H1 (cell line): ENCODE data around the gene SERPINB1. TPM values are rescaled to one million over a fixed set of nuclear protein-coding genes. Genes with fewer than 3 reads are reported as not detected.
A peak's percentile ranks its signal among the peaks of the same experiment; 100 is the strongest.

Experiments
- CTCF ChIA-PET: fragments of 300-600 bp; sonication (Branson Sonifier 250); formaldehyde crosslinking; loops from one replicate; lab custom pipeline; 2021; ENCODE audit not compliant: partially characterized antibody; lab: Charles Lee
- POLR2A ChIA-PET: fragments of 300-600 bp; sonication (Branson Sonifier 250); formaldehyde crosslinking; loops from one replicate; lab custom pipeline; 2021; ENCODE audit warnings: inconsistent platforms; ENCODE audit not compliant: partially characterized antibody; lab: Charles Lee
- DNase-seq, 2 experiments: peaks; one replicate each; pipeline versions ENCODE4 v3.0.0 to v3.0.0-alpha.2; 2010 to 2022; ENCODE audit warnings: low spot score in 2 of 2, low read depth in 1 of 2, mixed read lengths in 1 of 2
- FAIRE-seq: peaks from 2 replicates; lab custom pipeline; 2011; peaks lifted over from hg19 to GRCh38; lab: Jason Lieb, UNC
- H2AFZ ChIP-seq: 2 replicates; pipeline ENCODE4 v1.8.1; 2012; ENCODE audit warnings: low read length, inconsistent platforms
- H2AK5ac ChIP-seq: 2 replicates; pipeline ENCODE4 v1.6.1; 2013; ENCODE audit warnings: low read depth, low read length
- H2BK120ac ChIP-seq: replicated peaks from 2 replicates; pipeline ENCODE3; 2013; ENCODE audit warnings: low read depth, low read length, inconsistent platforms
- H2BK12ac ChIP-seq: 2 replicates; pipeline ENCODE4 v1.6.1; 2013; ENCODE audit warnings: low read depth, low read length
- H2BK15ac ChIP-seq: 2 replicates; pipeline ENCODE4 v1.6.1; 2013; ENCODE audit warnings: low read length
- H2BK20ac ChIP-seq: 2 replicates; pipeline ENCODE4 v1.6.1; 2013; ENCODE audit warnings: low read length
- H2BK5ac ChIP-seq: 2 replicates; pipeline ENCODE4 v1.6.1; 2013; ENCODE audit warnings: low read depth, low read length
- H3K14ac ChIP-seq: 2 replicates; pipeline ENCODE4 v1.6.1; 2013; ENCODE audit warnings: inconsistent platforms; ENCODE audit not compliant: insufficient read length
- H3K18ac ChIP-seq: 2 replicates; pipeline ENCODE4 v1.6.1; 2013; ENCODE audit warnings: low read length; ENCODE audit errors: extremely low read depth
- H3K23ac ChIP-seq: 2 replicates; pipeline ENCODE4 v1.6.1; 2013; ENCODE audit warnings: inconsistent platforms; ENCODE audit not compliant: insufficient read length
- H3K23me2 ChIP-seq: 2 replicates; pipeline ENCODE4 v1.6.1; 2013; ENCODE audit warnings: low read depth, low read length
- H3K27ac ChIP-seq: 2 replicates; pipeline ENCODE4 v1.6.1; 2011; ENCODE audit warnings: low read depth, low read length, inconsistent platforms
- H3K27me3 ChIP-seq, 4 experiments: replicated peaks in 1 of 4; 1 replicate in 1 of 4; 2 replicates in 3 of 4; pipeline versions ENCODE4 v1.6.1 to v1.8.1; 2011 to 2013; ENCODE audit warnings: low read length in 3 of 4, mild to moderate bottlenecking in 3 of 4, inconsistent platforms in 2 of 4, mixed read lengths in 2 of 4, moderate library complexity in 1 of 4; ENCODE audit not compliant: control insufficient read depth in 3 of 4, insufficient read depth in 3 of 4; ENCODE audit errors: extremely low read depth in 1 of 4
- H3K36me3 ChIP-seq, 4 experiments: 2 replicates each; pipeline versions ENCODE4 v1.6.1 to v1.8.1; 2011 to 2013; ENCODE audit warnings: mild to moderate bottlenecking in 4 of 4, low read length in 3 of 4, moderate library complexity in 2 of 4, control low read depth in 1 of 4, inconsistent platforms in 1 of 4; ENCODE audit not compliant: insufficient read depth in 4 of 4, control insufficient read depth in 2 of 4
- H3K4ac ChIP-seq: replicated peaks from 2 replicates; pipeline ENCODE3; 2013; ENCODE audit warnings: low read length, low read depth, mixed read lengths, inconsistent platforms; ENCODE audit not compliant: insufficient read length
- H3K4me1 ChIP-seq, 4 experiments: replicated peaks in 1 of 4; 1 replicate in 1 of 4; 2 replicates in 3 of 4; pipeline versions ENCODE4 v1.6.1 to v1.8.1; 2011 to 2013; ENCODE audit warnings: low read length in 3 of 4, inconsistent platforms in 2 of 4, mixed read lengths in 1 of 4; ENCODE audit not compliant: insufficient read depth in 4 of 4, control insufficient read depth in 3 of 4
- H3K4me2 ChIP-seq, 2 experiments: 2 replicates each; pipeline versions ENCODE4 v1.6.1 to v1.8.1; 2011 to 2013; ENCODE audit warnings: low read depth in 2 of 2, low read length in 2 of 2, control low read depth in 1 of 2, inconsistent platforms in 1 of 2, mild to moderate bottlenecking in 1 of 2; ENCODE audit not compliant: insufficient read depth in 1 of 2
- H3K4me3 ChIP-seq, 4 experiments: fragments of 200-600, 300-600 bp in 1 of 4; sonication (generic), shearing (Covaris generic), sonication (Bioruptor Twin) in 1 of 4; 2 replicates each; pipeline versions ENCODE4 v1.5.1 to v1.8.1; 2011 to 2016; ENCODE audit warnings: low read length in 4 of 4, low read depth in 3 of 4, control low read depth in 2 of 4, inconsistent platforms in 2 of 4, mild to moderate bottlenecking in 2 of 4, mixed read lengths in 1 of 4, moderate library complexity in 1 of 4; ENCODE audit not compliant: insufficient read depth in 2 of 4; ENCODE audit errors: extremely low read depth in 1 of 4
- H3K56ac ChIP-seq: replicated peaks from 2 replicates; pipeline ENCODE3; 2013; ENCODE audit warnings: low read depth, mild to moderate bottlenecking, mixed read lengths, low read length, inconsistent platforms; ENCODE audit not compliant: insufficient read length
- H3K79me1 ChIP-seq: 2 replicates; pipeline ENCODE4 v1.6.1; 2013; ENCODE audit warnings: low read depth, low read length, control low read depth
- H3K79me2 ChIP-seq, 2 experiments: 2 replicates each; pipeline versions ENCODE4 v1.6.1 to v1.8.1; 2012 to 2013; ENCODE audit warnings: low read length in 2 of 2, mild to moderate bottlenecking in 2 of 2, inconsistent platforms in 1 of 2; ENCODE audit not compliant: insufficient read depth in 2 of 2, control insufficient read depth in 1 of 2
- H3K9ac ChIP-seq, 4 experiments: replicated peaks in 1 of 4; 1 replicate in 1 of 4; 2 replicates in 3 of 4; pipeline versions ENCODE4 v1.6.1 to v1.8.1; 2011 to 2013; ENCODE audit warnings: low read depth in 3 of 4, low read length in 3 of 4, control low read depth in 2 of 4, mild to moderate bottlenecking in 2 of 4, moderate library complexity in 2 of 4, inconsistent platforms in 1 of 4; ENCODE audit errors: extremely low read depth in 1 of 4
- H3K9me3 ChIP-seq, 2 experiments: 2 replicates each; pipeline versions ENCODE4 v1.6.1 to v1.8.1; 2012 to 2013; ENCODE audit warnings: mild to moderate bottlenecking in 2 of 2, moderate library complexity in 2 of 2, control low read depth in 1 of 2, inconsistent platforms in 1 of 2, low read depth in 1 of 2, low read length in 1 of 2, mixed read lengths in 1 of 2; ENCODE audit not compliant: insufficient read depth in 2 of 2
- H4K20me1 ChIP-seq, 2 experiments: replicated peaks in 1 of 2; 2 replicates each; pipeline versions ENCODE3 to v1.8.1; 2011 to 2013; ENCODE audit warnings: inconsistent platforms in 2 of 2, low read length in 2 of 2, mild to moderate bottlenecking in 1 of 2; ENCODE audit not compliant: insufficient read depth in 2 of 2, control insufficient read depth in 1 of 2
- H4K5ac ChIP-seq: 2 replicates; pipeline ENCODE4 v1.6.1; 2013; ENCODE audit warnings: low read length, low read depth, mixed read lengths, inconsistent platforms; ENCODE audit not compliant: insufficient read length
- H4K8ac ChIP-seq: 2 replicates; pipeline ENCODE4 v1.8.0; 2013; ENCODE audit warnings: mild to moderate bottlenecking, moderate library complexity, low read length, inconsistent platforms; ENCODE audit not compliant: insufficient read depth; ENCODE audit errors: extremely low read depth
- H4K91ac ChIP-seq: replicated peaks from 2 replicates; pipeline ENCODE3; 2013; ENCODE audit warnings: low read length, mixed read lengths, inconsistent platforms; ENCODE audit not compliant: insufficient read length
- BCL11A ChIP-seq, 2 experiments: IDR thresholded peaks; one replicate each; pipeline ENCODE4 v1.6.1; 2011; ENCODE audit warnings: low read depth in 2 of 2, low read length in 2 of 2, mild to moderate bottlenecking in 2 of 2
- CHD2 ChIP-seq: IDR thresholded peaks from 2 replicates; pipeline ENCODE4 v1.6.1; 2012; ENCODE audit warnings: low read length, improper control_type of control experiment
- CREB1 ChIP-seq: IDR thresholded peaks from 2 replicates; pipeline ENCODE4 v1.6.1; 2012; ENCODE audit warnings: inconsistent platforms
- KDM1A ChIP-seq: fragments of 200-600, 300-600 bp; sonication (generic); IDR thresholded peaks from 2 replicates; pipeline ENCODE4 v1.7.1; 2016; ENCODE audit warnings: mild to moderate bottlenecking, low read length, borderline replicate concordance
- POU5F1 ChIP-seq: IDR thresholded peaks from 2 replicates; pipeline ENCODE4 v1.6.1; 2011; ENCODE audit warnings: low read depth, mild to moderate bottlenecking, low read length, moderate library complexity
- RBBP5 ChIP-seq: IDR thresholded peaks from 2 replicates; pipeline ENCODE4 v1.7.1; 2012; ENCODE audit warnings: low read depth, mild to moderate bottlenecking, inconsistent platforms, low read length, moderate library complexity, borderline replicate concordance
- SIN3A ChIP-seq, 2 experiments: IDR thresholded peaks in 1 of 2; conservative IDR thresholded peaks in 1 of 2; 2 replicates each; pipeline ENCODE4 v1.6.1; 2011 to 2012; ENCODE audit warnings: low read length in 2 of 2, improper control_type of control experiment in 1 of 2, low read depth in 1 of 2, mild to moderate bottlenecking in 1 of 2
- TEAD4 ChIP-seq: IDR thresholded peaks from 2 replicates; pipeline ENCODE4 v1.6.1; 2012; ENCODE audit warnings: low read depth, low read length, inconsistent platforms, mixed read lengths
- WGBS, 2 experiments: shearing (Covaris generic) in 1 of 2; methylation state at CpG; one replicate each; pipeline versions ENCODE4 v1.1.6 to v1.1.7; 2013 to 2015; ENCODE audit warnings: low lambda C conversion rate in 2 of 2, mixed read lengths in 2 of 2, inconsistent platforms in 1 of 2, low coverage in 1 of 2, missing lambda C conversion rate in 1 of 2; ENCODE audit not compliant: insufficient replicate concordance in 2 of 2, insufficient coverage in 1 of 2, insufficient read length in 1 of 2; ENCODE audit errors: extremely low coverage in 1 of 2, missing lambda C conversion rate in 1 of 2; 5-methylcytosine and 5-hydroxymethylcytosine counted together
- polyA plus RNA-seq, 7 experiments: library from polyadenylated mRNA; depleted of rRNA in 3 of 7; stranded (reverse) in 5 of 7; unstranded in 2 of 7; fragments of >200 nt in 5 of 7; fragments of 200-250 nt in 2 of 7; gene quantifications; 1 replicate in 5 of 7; 2 replicates in 1 of 7; 4 replicates in 1 of 7; pipeline versions ENCODE4 v1.2.1 to v1.2.3, GENCODE V29; 2011 to 2013; ENCODE audit warnings: missing spikeins in 2 of 7, mixed read lengths in 2 of 7
- total RNA-seq: library from RNA; stranded (reverse); fragmentation: NEBNext Ultra II Directional; extraction: Animal tissue kit (Norgen Biotek cat#: 25700); gene quantifications from 2 replicates; pipeline ENCODE4 v1.2.1, GENCODE V29; 2021
- TF ChIP-seq, protein P1 (sequence below), 3 experiments: IDR thresholded peaks; 1 replicate in 2 of 3; 2 replicates in 1 of 3; pipeline versions ENCODE4 v1.5.1 to v1.6.1; 2011; ENCODE audit warnings: low read length in 3 of 3, mild to moderate bottlenecking in 3 of 3, inconsistent platforms in 2 of 3, low read depth in 1 of 3, moderate library complexity in 1 of 3; ENCODE audit not compliant: insufficient read depth in 1 of 3; ENCODE audit errors: control extremely low read depth in 1 of 3

The SERPINB1 gene
- total and polyA plus RNA-seq, 2 of the 8 experiments (the other 6 are each of a cell fraction or from before 2014, with no cell fraction given), result 8.1 to 17.3 TPM

DNA sequence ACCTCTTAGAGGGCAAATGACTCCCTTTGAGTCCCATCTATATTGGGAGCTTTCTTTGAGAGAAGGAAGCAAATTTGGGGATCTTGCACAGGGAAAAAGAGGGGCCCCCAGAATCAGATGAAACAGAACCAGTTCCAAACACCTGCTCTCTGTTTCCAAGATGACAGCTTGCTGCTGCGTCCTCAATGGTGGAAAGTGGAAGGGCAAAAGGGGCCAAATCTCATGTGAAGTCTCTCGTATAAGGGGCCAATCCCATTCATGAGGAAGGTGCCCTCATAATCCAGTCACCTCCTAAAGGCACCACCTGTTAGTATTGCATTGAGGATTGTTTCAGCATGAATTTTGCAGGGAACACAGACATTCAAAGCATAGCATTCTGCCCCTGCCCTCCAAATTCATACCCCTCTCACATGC, 483 bp upstream of the SERPINB1 start:
- Histone ChIP-seq H3K4ac (no peak overlapping the region), H3K23me2 (no peaks in the 10 kb centered on the region), H4K8ac (no peak overlapping the region), H3K14ac (no peak overlapping the region), H2AFZ (no peak overlapping the region), H3K36me3 (peaks cover 0 to 5% (median 0%) of the 10 kb centered on the region in 4 experiments; a peak in 4 of 8 replicates), H3K27me3 (no peaks in the 10 kb centered on the region), H3K23ac (no peak overlapping the region), H2BK15ac (no peak overlapping the region), H2BK20ac (no peak overlapping the region), H3K9me3 (no peaks in the 10 kb centered on the region), H4K20me1 (no peaks in the 10 kb centered on the region), H2BK5ac (no peak overlapping the region), H3K9ac (no peak overlapping the region), H2BK120ac (no peak overlapping the region), H3K4me3 (peak overlapping the region in 3 of 4 experiments; percentile 21 to 62 (median 22); a peak in 5 of 8 replicates), H3K18ac (no peak overlapping the region), H3K79me1 (no peaks in the 10 kb centered on the region), H3K56ac (no peak overlapping the region), H3K4me1 (peaks cover 8 to 17% (median 12%) of the 10 kb centered on the region in 4 experiments), H2BK12ac (no peak overlapping the region), H3K79me2 (no peaks in the 10 kb centered on the region), H3K4me2 (peak overlapping the region; percentile 57 to 95; a peak in 2 of 4 replicates), H4K91ac (no peak overlapping the region), H3K27ac (no peak overlapping the region), H2AK5ac (no peak overlapping the region), H4K5ac (no peak overlapping the region)
- ChIA-PET POLR2A (interaction anchor here (0.7 to 2.8 kb wide), 14 partner anchors 9 to 211 kb away, joined by 3 to 11 read pairs (median 5); partner anchors contain the start of gene WRNIP1), CTCF (interaction anchor here (0.6 to 4.7 kb wide), 18 partner anchors 13 to 207 kb away, joined by 3 to 32 read pairs (median 3); partner anchors contain the start of gene MYLK4)
- FAIRE-seq, result no peak
- DNase-seq, result no peak
- WGBS, 2 experiments, result 76% methylated on average over 2 of the region's 2 CpGs; no CpG with 5 or more reads in 1 of the 2 experiments
- TF ChIP-seq, protein P1, sequence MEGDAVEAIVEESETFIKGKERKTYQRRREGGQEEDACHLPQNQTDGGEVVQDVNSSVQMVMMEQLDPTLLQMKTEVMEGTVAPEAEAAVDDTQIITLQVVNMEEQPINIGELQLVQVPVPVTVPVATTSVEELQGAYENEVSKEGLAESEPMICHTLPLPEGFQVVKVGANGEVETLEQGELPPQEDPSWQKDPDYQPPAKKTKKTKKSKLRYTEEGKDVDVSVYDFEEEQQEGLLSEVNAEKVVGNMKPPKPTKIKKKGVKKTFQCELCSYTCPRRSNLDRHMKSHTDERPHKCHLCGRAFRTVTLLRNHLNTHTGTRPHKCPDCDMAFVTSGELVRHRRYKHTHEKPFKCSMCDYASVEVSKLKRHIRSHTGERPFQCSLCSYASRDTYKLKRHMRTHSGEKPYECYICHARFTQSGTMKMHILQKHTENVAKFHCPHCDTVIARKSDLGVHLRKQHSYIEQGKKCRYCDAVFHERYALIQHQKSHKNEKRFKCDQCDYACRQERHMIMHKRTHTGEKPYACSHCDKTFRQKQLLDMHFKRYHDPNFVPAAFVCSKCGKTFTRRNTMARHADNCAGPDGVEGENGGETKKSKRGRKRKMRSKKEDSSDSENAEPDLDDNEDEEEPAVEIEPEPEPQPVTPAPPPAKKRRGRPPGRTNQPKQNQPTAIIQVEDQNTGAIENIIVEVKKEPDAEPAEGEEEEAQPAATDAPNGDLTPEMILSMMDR (IDR thresholded peaks at IDR 0.05; ENCODE audit: control extremely low read depth in 1 of 3, insufficient read depth in 1 of 3, low read depth in 1 of 3, low read length in 3 of 3), result no peak
- TF ChIP-seq CHD2, result no peak
- no peak for TF ChIP-seq POU5F1
- TF ChIP-seq TEAD4, result no peak
- TF ChIP-seq KDM1A, result no peak
- TF ChIP-seq BCL11A (IDR thresholded peaks at IDR 0.05; ENCODE audit: low read depth in 2 of 2, low read length in 2 of 2), result no peak
- TF ChIP-seq RBBP5, result no peak
- no peak for TF ChIP-seq CREB1
- no peak for TF ChIP-seq SIN3A (conservative IDR thresholded peaks at IDR 0.05 in 1 of 2, IDR thresholded peaks at IDR 0.05 in 1 of 2; ENCODE audit: low read depth in 1 of 2, low read length in 2 of 2)
